HG03439 (cell line): Measurements from ENCODE around the gene ACACB.

Experiments used
- ATAC-seq: cut with Tn5 transposase; IDR thresholded peaks from one replicate; pipeline ENCODE4 v1.9.1; 2021; ENCODE audit warnings: mild to moderate bottlenecking, moderate library complexity; ENCODE audit not compliant: unreplicated experiment

Gene ACACB

DNA sequence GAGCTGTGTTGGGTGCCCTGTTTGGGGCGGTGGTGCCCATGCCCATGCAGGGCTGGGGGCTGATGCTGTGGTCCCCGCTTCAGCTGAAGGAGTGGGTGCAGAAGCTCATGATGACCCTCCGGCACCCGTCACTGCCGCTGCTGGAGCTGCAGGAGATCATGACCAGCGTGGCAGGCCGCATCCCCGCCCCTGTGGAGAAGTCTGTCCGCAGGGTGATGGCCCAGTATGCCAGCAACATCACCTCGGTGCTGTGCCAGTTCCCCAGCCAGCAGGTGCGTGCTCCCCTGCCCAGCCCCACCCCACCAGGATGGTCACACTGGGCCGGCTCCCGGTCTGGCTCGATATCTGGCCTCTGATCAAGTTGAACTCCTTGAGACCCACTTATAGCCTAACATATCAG, 92.7 kb downstream of the ACACB start:
- no peak for ATAC-seq

DNA sequence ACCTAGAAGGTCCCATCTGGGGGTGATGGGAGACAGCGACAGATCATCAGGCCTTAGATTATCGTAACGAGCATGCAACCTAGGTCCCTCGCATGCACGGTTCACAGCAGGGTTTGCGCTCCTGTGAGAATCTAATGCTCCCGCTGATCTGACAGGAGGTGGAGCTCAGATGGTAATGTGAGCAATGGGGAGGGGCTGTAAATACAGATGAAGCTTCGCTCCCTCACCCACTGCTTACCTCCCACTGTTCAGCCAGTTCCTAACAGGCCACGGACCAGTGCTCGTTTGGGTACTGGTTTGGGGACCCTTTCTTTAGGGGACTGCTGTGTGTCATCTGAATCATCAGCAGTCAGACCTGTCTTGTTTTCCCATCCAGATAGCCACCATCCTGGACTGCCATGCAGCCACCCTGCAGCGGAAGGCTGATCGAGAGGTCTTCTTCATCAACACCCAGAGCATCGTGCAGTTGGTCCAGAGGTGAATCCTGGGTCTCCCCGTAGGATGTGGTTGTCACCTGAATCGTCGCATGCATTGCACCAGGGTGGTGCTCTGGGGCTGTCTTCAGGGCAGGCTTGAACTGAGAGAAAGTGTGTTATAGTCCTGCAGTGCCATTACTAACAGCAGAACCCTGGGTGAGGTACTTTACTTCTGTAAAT, 96.2 kb downstream of the ACACB start:
- ATAC-seq: no peak

DNA sequence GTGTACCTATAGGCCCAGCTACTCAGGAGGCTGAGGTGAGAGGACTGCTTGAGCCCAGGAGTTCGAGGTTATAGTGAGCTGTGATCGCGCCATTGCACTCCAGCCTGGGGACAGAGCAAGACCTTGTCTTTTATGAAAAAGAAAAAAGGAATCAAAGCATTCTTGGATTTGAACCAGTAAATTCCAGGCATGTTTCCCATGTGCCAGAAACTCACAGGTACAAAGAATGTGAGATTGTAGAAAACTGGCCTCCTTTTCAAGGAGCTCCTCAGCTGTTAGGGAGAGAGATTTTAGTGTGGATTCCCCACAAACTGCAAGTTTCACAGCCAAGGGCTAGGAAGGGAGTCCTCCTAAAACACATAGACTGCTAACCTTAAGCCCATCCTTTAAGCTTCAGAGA, 97.7 kb downstream of the ACACB start:
- ATAC-seq: no peak

DNA sequence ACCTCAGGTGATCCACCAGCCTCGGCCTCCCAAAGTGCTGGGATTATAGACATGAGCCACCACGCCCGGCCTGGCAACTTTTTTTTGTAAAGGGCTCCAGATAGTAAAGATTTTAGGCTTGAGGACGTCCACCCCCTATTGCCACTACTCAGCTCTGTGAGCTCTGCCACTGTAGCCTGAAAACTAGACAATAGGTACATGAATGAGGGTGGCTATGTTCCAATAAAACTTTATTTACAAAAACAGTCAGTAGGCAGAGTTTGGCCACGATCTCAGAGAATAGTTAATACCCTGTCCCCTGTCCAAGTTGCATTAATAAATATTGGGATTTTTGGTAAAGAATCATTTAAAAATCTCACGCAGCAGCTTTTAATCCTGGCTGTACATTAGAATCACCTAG, 102.6 kb downstream of the ACACB start:
- ATAC-seq: no peak

DNA sequence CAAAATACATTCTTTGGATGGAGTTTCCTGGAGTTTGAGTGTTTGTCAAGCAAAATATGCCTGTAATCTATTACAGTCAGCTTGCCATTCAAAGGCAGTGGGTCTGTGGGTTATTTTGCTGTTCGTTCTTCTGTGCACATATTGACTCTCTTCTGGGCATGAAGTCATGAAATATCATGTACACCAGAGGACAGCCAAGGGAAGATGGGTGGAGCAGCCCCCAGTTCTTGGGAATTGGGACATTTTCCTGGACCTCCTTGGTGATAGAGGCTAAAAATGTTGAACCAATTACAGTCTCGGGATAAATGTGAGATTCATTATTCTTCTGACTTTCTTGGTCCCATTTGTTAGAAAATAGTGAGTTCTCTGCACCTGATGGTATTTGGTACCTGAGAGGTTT, 103.6 kb downstream of the ACACB start:
- no peak for ATAC-seq

DNA sequence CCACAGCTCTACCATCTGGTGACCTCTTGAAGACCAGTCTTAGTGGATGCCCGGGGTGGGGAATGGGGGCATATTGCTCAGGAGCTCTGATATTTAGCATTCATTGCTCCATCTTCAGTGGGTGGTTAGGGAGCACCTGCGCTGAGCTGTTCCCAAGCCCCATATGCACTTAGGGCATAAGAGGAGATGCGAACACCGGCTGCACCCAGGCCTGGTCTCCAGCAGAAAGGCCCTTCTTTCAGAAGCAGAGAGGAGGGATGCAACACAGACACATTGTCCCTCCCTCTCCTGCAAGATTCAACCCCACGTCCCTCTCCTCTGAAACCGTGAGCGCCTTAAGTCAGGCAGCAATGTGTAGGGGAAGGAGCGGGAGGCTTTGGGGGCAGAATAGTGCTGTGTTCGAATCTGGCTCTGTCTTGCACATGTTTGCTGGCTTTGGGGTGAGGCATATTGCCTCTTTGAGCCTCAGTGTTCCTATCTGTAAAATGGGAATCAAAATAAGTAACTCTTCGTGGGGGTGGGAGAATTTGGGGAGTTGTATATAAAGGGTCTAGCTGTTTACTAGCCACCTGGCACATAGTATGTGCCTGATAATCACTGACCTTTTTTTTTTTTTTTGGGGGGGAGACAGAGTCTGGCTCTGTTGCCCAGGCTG, 105.0 kb downstream of the ACACB start:
- ATAC-seq: no peak

DNA sequence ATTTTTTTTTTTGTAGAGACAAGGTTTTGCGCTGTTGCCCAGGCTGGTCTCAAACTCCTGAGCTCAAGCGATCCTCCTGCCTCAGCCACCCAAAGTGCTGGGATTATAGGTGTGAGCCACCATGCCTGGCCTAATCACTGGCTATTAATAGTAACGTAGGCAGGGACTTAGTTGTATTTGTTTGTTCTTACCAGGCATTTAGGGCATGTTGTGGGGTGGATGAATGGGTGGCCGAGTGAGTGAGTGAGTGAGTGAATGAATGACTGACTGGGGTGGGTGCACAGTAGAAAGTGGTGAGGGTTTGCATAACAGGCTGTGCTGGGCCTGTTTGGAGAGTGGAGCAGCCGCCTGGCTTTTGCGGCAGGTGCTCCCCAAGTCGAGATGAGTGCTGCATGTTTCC, 105.7 kb downstream of the ACACB start:
- no peak for ATAC-seq

DNA sequence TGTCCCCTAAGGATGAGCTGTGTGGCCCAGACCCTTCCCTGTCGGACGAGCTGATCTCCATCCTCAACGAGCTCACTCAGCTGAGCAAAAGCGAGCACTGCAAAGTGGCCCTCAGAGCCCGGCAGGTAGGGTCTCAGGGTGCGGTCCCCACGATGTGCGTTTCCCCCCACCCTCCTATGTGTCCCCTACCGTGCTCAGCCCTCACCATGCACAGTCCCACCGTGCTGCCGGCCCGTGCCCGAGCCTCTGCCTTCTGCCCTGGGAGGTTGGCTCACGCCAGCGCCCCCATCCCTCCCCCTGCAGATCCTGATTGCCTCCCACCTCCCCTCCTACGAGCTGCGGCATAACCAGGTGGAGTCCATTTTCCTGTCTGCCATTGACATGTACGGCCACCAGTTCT, 106.1 kb downstream of the ACACB start:
- ATAC-seq: no peak

DNA sequence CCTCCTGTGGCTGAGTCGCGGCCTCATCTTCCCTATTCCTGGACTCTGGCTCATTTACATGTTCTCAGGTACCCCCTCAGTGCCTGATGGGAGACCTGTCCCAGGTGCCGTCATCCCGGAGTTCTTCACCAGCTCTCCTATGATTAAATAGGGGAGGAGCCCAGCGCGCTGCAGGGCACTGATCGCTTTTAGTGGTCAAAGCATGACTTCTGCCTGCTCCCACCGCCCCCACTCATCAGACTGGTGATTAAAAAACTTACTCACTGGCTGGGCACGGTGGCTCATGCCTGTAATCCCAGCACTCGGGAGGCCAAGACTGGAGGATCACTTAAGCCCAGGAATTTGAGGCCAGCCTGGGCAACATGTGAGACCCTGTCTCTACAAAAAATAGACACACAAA, 106.8 kb downstream of the ACACB start:
- ATAC-seq: no peak

DNA sequence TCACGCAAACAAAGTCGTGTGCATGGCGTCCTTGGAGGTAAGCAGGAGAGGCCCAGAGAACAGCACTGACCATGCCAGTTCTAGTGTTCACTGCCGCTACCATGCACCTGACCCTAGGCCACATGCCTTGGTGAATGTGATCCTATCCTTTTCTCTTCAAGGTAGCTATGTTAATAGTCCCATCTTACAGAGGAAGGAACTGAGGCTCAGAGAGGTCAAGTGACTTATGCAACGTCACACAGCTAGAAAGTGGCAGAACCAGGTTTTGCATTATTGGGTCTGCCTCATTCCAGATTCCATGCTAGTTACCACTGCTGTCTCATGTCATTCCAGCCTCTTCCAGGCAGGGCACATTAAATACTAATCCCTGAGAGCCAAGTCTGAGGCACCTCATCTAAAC, 107.5 kb downstream of the ACACB start:
- no peak for ATAC-seq

DNA sequence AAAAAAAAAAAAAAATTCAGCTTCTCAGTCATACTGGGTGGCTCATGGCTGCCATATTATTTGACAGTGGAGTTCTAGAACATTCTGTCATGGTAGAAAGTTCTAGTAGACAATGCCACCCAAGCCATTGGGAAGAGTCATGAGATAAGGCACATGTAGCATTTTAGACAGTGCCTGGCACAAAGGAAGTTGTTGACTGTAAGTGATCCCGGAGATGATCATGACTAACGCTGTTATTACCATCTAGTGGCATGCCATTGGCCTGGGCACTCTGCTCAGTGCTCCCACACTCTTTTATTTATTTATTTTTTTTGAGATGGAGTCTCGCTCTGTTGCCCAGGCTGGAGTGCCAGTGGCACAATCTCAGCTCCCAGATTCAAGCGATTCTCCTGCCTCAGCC, 112.3 kb downstream of the ACACB start:
- ATAC-seq: no peak

DNA sequence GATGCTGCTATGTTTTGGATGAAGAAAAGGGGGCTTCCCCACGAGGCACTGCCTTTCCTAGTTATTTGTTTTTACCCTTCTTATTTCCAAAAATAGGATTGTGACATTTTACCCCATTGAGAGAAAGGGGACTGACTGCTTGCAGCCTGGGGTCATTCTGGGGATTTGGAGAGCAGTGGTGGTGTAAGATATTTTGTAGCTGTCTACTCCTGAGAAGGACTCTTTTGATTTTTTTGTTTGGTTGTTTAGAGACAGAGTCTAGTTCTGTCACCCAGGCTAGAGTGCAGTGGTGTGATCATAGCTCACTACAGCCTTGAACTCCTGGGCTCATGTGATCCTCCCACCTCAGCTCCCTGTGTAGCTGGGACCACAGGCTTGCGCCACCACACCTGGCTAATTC, 113.8 kb downstream of the ACACB start:
- no peak for ATAC-seq

DNA sequence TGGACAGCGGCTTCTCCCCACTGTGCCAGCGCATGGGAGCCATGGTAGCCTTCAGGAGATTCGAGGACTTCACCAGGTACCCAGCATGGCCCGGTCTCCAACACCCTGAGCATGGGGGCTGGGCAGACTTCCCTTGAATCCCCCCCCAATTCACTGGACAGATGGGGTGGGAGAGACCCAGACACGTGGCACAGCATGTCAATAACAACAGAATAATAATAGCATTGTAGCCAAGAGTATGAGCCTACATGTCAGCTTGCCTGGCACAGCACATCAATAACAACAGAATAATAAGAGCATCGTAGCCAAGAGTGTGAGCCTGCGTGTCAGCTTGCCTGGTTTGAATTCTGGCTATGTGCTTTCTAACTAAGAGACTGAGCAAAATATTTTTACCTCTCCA, 116.3 kb downstream of the ACACB start:
- no peak for ATAC-seq

DNA sequence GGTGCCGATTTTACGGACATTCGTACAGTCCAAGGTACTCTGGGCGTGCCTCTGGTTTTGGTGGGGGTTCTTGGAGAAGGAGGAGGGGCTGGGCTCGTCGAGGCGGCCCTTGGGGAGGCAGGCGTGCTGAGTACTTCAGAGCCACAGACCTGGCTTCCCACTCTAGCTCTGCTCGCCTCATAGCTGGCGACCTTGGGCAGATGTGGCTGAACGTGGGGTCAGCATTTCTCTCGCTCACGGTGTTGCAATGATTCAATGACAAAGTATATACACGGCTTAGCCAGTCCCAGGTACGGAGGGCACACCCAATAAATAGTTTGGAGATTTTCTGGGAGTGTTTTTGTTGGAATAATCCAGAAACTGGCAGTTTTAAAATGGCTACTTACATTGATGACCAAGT, 117.6 kb downstream of the ACACB start:
- ATAC-seq: no peak

DNA sequence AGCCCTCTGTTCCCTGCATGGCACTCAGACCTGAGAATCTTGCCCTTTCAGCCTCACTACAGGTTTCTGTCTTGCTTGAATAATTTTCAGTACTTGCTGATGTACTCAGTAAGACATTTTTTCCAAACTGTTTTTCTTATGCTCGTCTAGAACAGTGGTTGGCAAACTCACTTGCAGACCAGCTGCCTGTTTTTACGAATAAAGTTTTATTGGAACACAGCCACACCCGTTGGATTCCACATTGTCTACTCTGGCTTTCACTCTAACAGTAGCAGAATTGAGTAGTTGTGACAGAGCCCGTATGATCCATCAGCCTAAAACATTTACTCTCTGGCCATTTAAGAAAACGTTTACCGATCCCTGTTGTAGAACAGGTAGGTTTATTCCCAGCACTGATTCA, 119.9 kb downstream of the ACACB start:
- ATAC-seq: no peak

DNA sequence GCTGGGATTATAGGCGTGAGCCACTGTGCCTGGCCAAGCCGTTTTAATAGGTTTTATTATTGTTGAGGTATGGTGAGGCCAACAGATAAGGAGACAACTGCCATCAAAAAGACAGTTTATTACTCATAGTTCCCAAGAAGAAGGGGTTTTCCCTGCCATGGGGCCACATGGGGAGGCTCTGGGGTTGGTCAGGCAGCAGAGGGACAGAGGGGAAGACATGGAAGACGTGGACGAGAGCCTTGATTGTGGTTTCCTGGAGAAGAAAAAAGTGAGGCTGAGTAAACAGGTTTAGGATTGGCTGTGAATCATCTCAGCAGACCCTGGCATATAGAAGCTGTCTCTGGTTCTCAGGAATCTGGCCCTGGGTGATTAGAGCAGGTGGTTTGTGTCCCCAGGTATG, 122.8 kb downstream of the ACACB start:
- no peak for ATAC-seq

DNA sequence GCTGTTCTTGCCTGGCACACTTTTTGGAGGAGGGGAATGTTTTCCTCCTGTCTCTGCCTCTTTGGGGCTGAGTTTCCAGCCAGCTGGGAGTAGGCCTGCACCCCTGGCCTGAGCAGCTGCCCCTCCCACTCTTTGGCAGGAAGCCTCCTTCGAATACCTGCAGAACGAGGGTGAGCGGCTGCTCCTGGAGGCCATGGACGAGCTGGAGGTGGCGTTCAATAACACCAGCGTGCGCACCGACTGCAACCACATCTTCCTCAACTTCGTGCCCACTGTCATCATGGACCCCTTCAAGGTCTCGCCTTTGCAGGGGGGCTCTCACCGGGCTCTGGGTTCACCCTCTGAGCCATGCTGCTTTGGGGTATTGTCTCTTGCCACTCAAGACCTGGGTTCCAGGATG, 123.3 kb downstream of the ACACB start:
- ATAC-seq: no peak

DNA sequence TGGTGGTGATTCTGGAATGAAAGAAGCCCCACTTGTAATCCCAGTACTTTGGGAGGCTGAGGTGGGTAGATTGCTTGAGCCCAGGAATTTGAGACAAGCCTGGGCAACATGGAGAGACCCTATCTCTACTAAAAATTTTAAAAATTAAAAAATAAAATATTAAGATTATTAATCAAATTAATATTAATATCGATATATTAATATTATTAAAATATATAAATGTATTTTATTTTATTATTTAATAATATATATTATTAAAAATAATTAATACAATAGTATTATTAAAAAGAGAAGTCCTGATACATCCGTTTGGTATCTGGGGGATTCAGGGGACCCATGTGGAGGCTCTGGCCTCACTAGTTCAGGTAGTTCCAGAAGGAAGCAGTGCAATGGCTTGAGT, 124.0 kb downstream of the ACACB start:
- ATAC-seq: no peak

DNA sequence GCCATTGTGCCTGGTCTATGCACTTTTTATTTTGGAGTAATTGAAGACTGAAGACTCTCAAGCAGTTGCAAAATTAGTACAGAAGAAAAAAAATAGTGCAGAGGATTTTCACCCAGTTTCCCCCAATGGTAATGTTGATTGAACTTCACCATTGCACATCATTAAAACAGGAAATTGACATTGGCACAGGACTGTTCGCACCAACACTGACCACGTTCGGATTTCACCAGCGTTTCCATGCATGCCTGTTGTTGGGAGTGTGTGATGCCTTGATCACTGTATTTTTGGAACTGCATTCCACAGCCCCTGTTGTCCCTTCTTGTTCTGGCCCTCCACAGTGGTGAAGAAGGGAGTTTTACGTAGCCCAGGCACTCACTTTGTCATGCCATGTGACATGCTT, 125.5 kb downstream of the ACACB start:
- ATAC-seq: no peak

DNA sequence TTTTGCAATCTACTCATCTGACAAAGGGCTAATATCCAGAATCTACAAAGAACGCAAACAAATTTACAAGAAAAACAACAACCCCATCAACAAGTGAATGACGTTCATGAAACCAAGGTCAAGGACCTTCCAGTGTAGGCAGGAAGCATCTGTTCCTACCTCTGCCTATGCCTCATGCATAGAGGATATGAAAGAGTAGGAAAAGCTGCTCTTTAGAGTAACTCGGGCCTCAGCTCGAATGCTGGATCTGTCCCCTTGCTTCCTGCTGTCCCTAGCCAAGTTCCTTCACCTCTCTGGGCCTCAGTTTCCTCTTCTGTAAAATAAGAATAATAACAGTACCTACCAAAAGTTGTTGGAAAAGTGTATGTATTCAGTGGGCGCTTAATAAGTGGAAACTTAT, 127.7 kb downstream of the ACACB start:
- ATAC-seq: no peak

DNA sequence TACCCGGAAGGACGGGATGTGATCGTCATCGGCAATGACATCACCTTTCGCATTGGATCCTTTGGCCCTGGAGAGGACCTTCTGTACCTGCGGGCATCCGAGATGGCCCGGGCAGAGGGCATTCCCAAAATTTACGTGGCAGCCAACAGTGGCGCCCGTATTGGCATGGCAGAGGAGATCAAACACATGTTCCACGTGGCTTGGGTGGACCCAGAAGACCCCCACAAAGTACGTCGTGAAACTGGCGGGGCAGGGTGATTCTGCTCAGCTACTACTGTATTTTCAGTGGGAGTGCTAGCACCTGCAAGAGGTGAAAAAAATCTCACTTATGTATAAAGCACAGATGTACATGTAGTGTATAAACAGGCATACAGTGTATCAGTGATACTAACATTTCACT, 129.8 kb downstream of the ACACB start:
- ATAC-seq: no peak

DNA sequence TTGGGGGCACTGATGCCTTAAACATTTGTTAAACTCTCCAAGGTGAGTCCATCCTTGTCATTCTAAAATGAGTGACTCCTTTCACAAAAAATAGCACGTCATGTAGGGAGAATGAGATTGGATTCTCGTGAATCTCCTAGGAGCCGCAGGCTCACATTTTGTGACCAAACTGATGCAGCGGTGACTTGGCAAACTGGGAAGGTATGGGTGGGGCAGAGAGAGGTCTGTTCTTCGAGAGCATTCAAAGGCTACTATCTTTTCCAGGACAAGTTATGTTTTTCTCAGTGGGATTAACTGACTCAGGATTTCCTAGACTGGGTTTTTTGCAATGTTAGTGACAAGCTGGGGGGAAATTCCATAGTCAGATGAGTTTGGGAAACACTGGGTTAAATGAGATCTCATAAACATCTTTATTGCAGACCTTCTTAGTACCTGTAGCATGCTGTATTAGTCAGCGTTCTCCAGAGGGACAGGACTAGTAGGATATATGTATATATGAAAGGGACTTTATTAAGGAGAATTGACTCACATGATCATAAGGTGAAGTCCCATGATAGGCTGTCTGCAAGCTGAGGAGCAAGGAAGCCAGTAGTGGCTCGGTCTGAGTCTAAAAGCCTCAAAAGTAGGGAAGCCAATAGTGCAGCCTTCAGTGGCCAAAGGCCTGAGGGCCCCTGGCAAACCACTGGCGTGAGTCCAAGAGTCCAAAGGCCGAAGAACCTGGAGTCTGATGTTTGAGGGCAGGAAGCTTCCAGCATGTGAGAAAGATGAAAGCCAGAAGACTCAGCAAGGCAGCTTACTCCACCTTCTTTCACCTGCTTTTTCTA, 131.7 kb downstream of the ACACB start:
- no peak for ATAC-seq
